CD8-positive, alpha-beta memory T cell (primary cell): Measurements from ENCODE around the gene CERKL. TPM values are rescaled to one million over a fixed set of nuclear protein-coding genes. Genes with fewer than 3 reads are reported as not detected.

Source experiments
- CTCF ChIA-PET: fragments of 350-600 bp; sonication (Branson Sonifier 250); formaldehyde crosslinking; loops from one replicate; lab custom pipeline; 2021; ENCODE audit warnings: antibody characterized with exemption; lab: Charles Lee
- POLR2A ChIA-PET: fragments of 350-600 bp; sonication (Branson Sonifier 250); formaldehyde crosslinking; loops from one replicate; lab custom pipeline; 2021; ENCODE audit warnings: antibody characterized with exemption; lab: Charles Lee
- DNase-seq, 5 donors: peaks; one replicate each; pipeline versions ENCODE4 v3.0.0 to v3.0.0-alpha.2; 2020 to 2022; ENCODE audit warnings: mixed read lengths in 1 of 5
- H3K27ac ChIP-seq: one replicate; pipeline ENCODE4 v1.7.0; 2013; ENCODE audit warnings: low read depth, mild to moderate bottlenecking, low read length, moderate library complexity
- H3K27me3 ChIP-seq: 2 replicates; pipeline ENCODE4 v1.7.0; 2013; ENCODE audit warnings: low read length, mild to moderate bottlenecking; ENCODE audit not compliant: insufficient read depth, poor library complexity, severe bottlenecking
- H3K36me3 ChIP-seq: 2 replicates; pipeline ENCODE4 v1.7.0; 2013; ENCODE audit warnings: mild to moderate bottlenecking, low read length, moderate library complexity; ENCODE audit not compliant: insufficient read depth
- H3K4me1 ChIP-seq: 2 replicates; pipeline ENCODE4 v1.7.0; 2013; ENCODE audit warnings: mild to moderate bottlenecking, low read length, moderate library complexity; ENCODE audit not compliant: insufficient read depth
- H3K4me3 ChIP-seq: 2 replicates; pipeline ENCODE4 v1.7.0; 2013; ENCODE audit warnings: mild to moderate bottlenecking, low read length
- H3K9me3 ChIP-seq: 2 replicates; pipeline ENCODE4 v1.7.0; 2013; ENCODE audit warnings: mild to moderate bottlenecking, low read length
- H3K27ac Mint-ChIP-seq, 8 donors: one replicate each; pipeline ENCODE4 v1.8.0; 2020 to 2021; ENCODE audit warnings: mixed read lengths in 8 of 8, mild to moderate bottlenecking in 6 of 8, inconsistent platforms in 3 of 8, moderate library complexity in 3 of 8
- H3K27me3 Mint-ChIP-seq, 2 donors: one replicate each; pipeline ENCODE4 v1.8.0; 2020 to 2021; ENCODE audit warnings: mixed read lengths in 2 of 2, mild to moderate bottlenecking in 1 of 2, moderate library complexity in 1 of 2
- H3K36me3 Mint-ChIP-seq, 3 donors: one replicate each; pipeline ENCODE4 v1.8.0; 2020 to 2021; ENCODE audit warnings: mixed read lengths in 3 of 3, inconsistent platforms in 1 of 3, mild to moderate bottlenecking in 1 of 3
- H3K4me1 Mint-ChIP-seq, 3 donors: one replicate each; pipeline ENCODE4 v1.8.0; 2020 to 2021; ENCODE audit warnings: mixed read lengths in 3 of 3, inconsistent platforms in 1 of 3, mild to moderate bottlenecking in 1 of 3
- H3K4me3 Mint-ChIP-seq, 7 donors: one replicate each; pipeline ENCODE4 v1.8.0; 2020 to 2021; ENCODE audit warnings: mixed read lengths in 7 of 7, mild to moderate bottlenecking in 6 of 7, moderate library complexity in 4 of 7, inconsistent platforms in 2 of 7
- H3K9me3 Mint-ChIP-seq, 5 donors: one replicate each; pipeline ENCODE4 v1.8.0; 2020 to 2022; ENCODE audit warnings: mixed read lengths in 5 of 5, mild to moderate bottlenecking in 3 of 5, moderate library complexity in 2 of 5, inconsistent platforms in 1 of 5
- polyA plus RNA-seq: library from polyadenylated mRNA; unstranded; fragments of 300-500 nt; fragmentation: Illumina TruSeq; gene quantifications from one replicate; pipeline ENCODE4 v1.2.3, GENCODE V29; 2021
- total RNA-seq, 2 experiments: library from RNA; stranded (reverse); gene quantifications; one replicate each; pipeline ENCODE4 v1.2.3, GENCODE V29; 2021

CERKL gene
- total and polyA plus RNA-seq, 3 experiments from 2014 or later, result 31.9 TPM; not detected in 2

DNA sequence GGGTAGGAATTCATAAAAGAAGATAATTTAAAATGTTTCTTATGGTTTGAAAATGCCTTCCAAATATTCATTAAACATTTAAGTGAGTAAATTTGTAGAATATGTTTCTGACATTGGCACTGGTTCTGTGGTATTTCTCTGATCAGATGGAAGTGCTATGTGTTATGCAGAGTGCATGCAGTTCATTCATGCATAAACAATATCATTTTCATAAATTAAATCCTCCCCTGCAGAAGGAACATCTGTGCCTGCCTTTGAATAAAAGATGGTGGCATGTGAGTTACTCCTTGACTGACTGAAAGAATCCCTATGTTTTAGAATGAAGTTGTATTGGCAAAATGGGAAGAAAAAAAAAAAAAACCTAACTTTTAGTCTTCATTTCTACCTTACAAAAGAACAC, 17.6 kb upstream of the CERKL start:
- no peaks in the 10 kb centered on the region for H3K9me3 ChIP-seq
- no peaks in the 10 kb centered on the region for H3K36me3 Mint-ChIP-seq
- H3K4me1 ChIP-seq, result no peaks in the 10 kb centered on the region
- POLR2A ChIA-PET, result no interaction called here
- H3K27ac ChIP-seq, result no peak overlapping the region
- no peak overlapping the region for H3K4me3 Mint-ChIP-seq
- H3K36me3 ChIP-seq, result no peaks in the 10 kb centered on the region
- peaks cover 0 to 12% (median 11%) of the 10 kb centered on the region in 5 donors for H3K9me3 Mint-ChIP-seq
- H3K27ac Mint-ChIP-seq, result no peak overlapping the region
- H3K27me3 Mint-ChIP-seq, result peaks cover 35 to 64% of the 10 kb centered on the region in 2 donors
- peaks cover 18% of the 10 kb centered on the region for H3K27me3 ChIP-seq
- no peak for DNase-seq
- H3K4me1 Mint-ChIP-seq, result peaks cover 4 to 11% (median 11%) of the 10 kb centered on the region in 3 donors
- no peak overlapping the region for H3K4me3 ChIP-seq
- CTCF ChIA-PET, result no interaction called here

DNA sequence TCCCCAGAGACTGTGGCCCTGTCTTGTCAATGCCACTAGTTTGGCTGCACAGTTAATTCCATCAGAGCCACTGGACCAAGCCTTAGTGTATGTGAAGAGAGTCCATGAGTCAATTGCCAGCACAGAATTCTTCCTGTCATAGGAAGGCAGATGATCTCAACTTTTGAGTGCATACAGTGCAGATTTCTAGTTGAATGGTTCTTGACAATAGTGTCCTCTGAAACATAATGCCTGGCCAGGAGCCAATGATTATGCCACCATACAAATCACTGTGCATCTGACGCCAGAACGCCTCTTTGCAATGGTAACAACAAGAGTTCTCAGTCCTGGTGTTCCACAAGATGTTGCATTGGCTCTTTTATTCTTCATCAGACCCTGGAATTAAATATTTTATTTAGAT, 16.3 kb upstream of the CERKL start:
- no peak overlapping the region for H3K4me3 ChIP-seq
- CTCF ChIA-PET, result no interaction called here
- Mint-ChIP-seq H3K4me1 (peaks cover 4 to 5% (median 4%) of the 10 kb centered on the region in 3 donors), H3K27me3 (peaks cover 28 to 66% of the 10 kb centered on the region in 2 donors), H3K36me3 (no peaks in the 10 kb centered on the region), H3K4me3 (no peak overlapping the region), H3K9me3 (peaks cover 0 to 7% (median 3%) of the 10 kb centered on the region in 5 donors), H3K27ac (no peak overlapping the region)
- no peaks in the 10 kb centered on the region for H3K9me3 ChIP-seq
- H3K4me1 ChIP-seq, result no peaks in the 10 kb centered on the region
- peaks cover 5% of the 10 kb centered on the region for H3K27me3 ChIP-seq
- POLR2A ChIA-PET, result no interaction called here
- no peak overlapping the region for H3K27ac ChIP-seq
- H3K36me3 ChIP-seq, result no peaks in the 10 kb centered on the region
- no peak for DNase-seq

DNA sequence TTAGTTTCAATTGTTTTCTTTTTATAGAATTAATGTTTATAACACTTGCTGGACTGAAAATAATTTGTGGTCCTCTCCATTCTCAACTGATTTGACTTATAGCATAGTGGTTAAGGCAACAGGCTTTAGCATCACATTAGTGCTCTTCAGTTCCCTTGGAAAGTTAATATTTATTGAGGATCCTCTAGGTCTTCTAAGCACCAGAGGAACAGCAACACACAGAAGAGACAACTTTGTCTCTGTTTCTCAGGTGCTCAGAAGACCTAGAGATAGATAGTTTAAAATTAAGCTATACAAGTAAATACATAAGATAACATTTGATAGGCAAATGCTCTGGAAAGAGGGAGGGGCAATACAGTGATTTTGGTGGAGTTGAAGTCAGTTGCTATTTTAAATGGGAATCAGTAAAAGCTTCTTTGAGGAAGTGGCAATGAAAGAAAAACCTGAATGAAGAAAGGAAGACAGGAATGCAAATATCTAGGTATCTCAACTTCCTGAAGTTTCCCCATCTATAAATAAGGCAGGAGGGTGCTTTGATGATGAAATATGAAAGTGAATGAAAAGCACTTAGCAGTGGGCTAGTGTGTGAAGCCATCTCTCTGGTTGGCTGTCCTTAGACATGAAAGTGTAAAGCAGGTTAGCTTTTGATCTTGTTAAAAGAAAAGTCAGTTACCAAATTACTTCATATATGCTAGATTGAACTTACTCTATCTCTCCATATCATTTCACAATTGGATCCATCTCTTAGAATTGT, 15.5 kb upstream of the CERKL start:
- Histone ChIP-seq H3K36me3 (no peaks in the 10 kb centered on the region), H3K4me1 (no peaks in the 10 kb centered on the region), H3K27me3 (peaks cover 3% of the 10 kb centered on the region), H3K4me3 (no peak overlapping the region), H3K27ac (no peak overlapping the region), H3K9me3 (no peaks in the 10 kb centered on the region)
- H3K4me3 Mint-ChIP-seq, result no peak overlapping the region
- no peak overlapping the region for H3K27ac Mint-ChIP-seq
- peaks cover 0 to 2% (median 0%) of the 10 kb centered on the region in 5 donors for H3K9me3 Mint-ChIP-seq
- H3K4me1 Mint-ChIP-seq, result no peaks in the 10 kb centered on the region
- no peak for DNase-seq
- H3K27me3 Mint-ChIP-seq, result peaks cover 21 to 64% of the 10 kb centered on the region in 2 donors
- no peaks in the 10 kb centered on the region for H3K36me3 Mint-ChIP-seq
- CTCF ChIA-PET, result no interaction called here
- POLR2A ChIA-PET, result no interaction called here

DNA sequence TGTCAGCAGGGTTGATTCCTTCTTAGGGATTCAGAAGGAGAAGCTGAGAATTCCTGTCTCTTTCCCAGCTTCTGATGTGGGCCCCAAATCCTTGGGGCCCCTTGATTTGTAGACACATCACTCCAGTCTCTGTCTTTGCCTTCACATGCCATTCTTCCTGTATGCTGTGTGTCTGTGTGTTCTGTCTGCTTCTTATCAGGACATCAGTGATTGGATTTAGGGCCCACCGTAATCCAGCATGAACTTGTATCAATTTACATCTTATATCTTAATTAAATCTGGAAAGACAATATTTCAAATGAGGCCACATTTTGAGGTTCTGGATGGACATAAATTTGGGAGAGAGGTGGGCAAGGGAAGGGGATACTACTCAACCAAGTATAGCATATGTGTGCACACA, 13.7 kb upstream of the CERKL start:
- Histone ChIP-seq H3K27me3 (peaks cover 4% of the 10 kb centered on the region), H3K36me3 (no peaks in the 10 kb centered on the region), H3K9me3 (no peaks in the 10 kb centered on the region), H3K27ac (no peak overlapping the region), H3K4me1 (no peaks in the 10 kb centered on the region), H3K4me3 (no peak overlapping the region)
- H3K27me3 Mint-ChIP-seq, result peaks cover 20 to 62% of the 10 kb centered on the region in 2 donors
- H3K4me3 Mint-ChIP-seq, result no peak overlapping the region
- peaks cover 4 to 11% (median 8%) of the 10 kb centered on the region in 5 donors for H3K9me3 Mint-ChIP-seq
- ChIA-PET POLR2A (no interaction called here), CTCF (no interaction called here)
- no peak for DNase-seq
- no peak overlapping the region for H3K27ac Mint-ChIP-seq
- H3K4me1 Mint-ChIP-seq, result no peaks in the 10 kb centered on the region
- H3K36me3 Mint-ChIP-seq, result no peaks in the 10 kb centered on the region

DNA sequence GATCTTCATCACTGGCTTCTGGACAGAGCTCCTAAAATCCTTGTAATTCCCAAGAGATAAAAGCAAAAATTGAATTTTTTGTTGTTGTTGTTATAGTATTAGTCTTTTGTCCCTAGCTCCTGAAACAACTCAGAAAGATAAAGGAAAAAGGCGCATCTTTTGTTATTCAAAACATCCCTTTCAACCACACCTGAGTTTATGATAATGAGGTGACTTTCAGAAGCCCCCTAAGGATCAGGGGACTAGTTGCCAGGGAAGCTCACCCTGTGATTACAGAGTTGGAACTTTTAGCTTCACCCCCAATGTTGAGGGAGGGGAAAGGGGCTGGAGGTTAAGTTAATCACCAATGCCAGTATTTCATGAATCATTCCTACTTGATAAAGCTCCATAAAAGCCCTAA, 10.3 kb upstream of the CERKL start:
- H3K36me3 Mint-ChIP-seq, result no peaks in the 10 kb centered on the region
- H3K27me3 Mint-ChIP-seq, result peaks cover 12 to 41% of the 10 kb centered on the region in 2 donors
- ChIA-PET POLR2A (no interaction called here), CTCF (no interaction called here)
- H3K4me3 ChIP-seq, result no peak overlapping the region
- H3K27ac ChIP-seq, result no peak overlapping the region
- H3K9me3 Mint-ChIP-seq, result peaks cover 6 to 14% (median 11%) of the 10 kb centered on the region in 5 donors
- DNase-seq, result no peak
- H3K36me3 ChIP-seq, result no peaks in the 10 kb centered on the region
- H3K27me3 ChIP-seq, result peaks cover 4% of the 10 kb centered on the region
- H3K4me1 Mint-ChIP-seq, result no peaks in the 10 kb centered on the region
- H3K27ac Mint-ChIP-seq, result no peak overlapping the region
- H3K4me1 ChIP-seq, result no peaks in the 10 kb centered on the region
- H3K9me3 ChIP-seq, result no peaks in the 10 kb centered on the region
- H3K4me3 Mint-ChIP-seq, result no peak overlapping the region

DNA sequence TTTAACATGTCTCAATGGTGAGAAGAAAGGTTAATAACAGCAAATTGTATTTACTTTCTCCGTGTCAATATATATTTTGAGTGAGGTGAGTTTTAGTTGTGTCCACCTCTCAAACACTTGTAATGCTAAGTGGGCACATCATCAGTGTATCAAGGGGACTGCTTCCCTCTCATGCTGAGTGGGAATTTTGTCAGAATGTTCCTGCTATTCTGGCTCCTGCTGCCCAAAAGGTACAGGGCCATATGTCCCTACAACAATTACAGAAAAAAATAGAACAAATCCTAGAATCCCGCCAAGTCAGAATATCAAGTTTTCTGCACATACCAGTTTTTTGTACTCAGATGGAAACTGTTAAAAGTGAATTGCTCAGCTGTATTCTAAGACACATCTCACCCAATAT, 5.4 kb upstream of the CERKL start:
- CTCF ChIA-PET, result no interaction called here
- no peak overlapping the region for H3K27ac Mint-ChIP-seq
- POLR2A ChIA-PET, result no interaction called here

DNA sequence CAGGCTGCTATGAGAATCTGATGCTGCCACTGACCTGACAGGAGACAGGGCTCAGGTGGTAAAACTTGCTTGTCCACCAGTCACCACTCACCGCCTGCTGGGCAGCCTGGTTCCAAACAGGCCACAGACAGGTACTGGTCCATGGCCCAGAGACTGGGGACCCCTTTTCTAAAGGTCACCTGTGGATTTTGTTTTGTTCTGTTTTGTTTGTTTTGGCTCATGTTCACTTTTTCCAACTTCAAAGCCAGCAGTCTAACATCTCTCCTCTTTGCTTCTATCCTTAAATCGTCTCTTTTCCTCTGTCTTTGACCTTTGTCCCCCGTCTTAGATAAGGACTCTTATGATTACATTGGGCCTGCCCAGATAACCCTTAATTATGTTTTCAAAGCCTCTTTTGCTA, 3.3 kb upstream of the CERKL start:
- ChIA-PET POLR2A (no interaction called here), CTCF (no interaction called here)
- no peaks in the 10 kb centered on the region for H3K9me3 Mint-ChIP-seq

More for the DNA sequence above, 5.4 kb upstream of the CERKL start:
- Histone ChIP-seq H3K4me3 (no peak overlapping the region), H3K9me3 (no peaks in the 10 kb centered on the region), H3K36me3 (no peaks in the 10 kb centered on the region), H3K27ac (no peak overlapping the region), H3K4me1 (no peaks in the 10 kb centered on the region), H3K27me3 (no peaks in the 10 kb centered on the region)
- H3K36me3 Mint-ChIP-seq, result no peaks in the 10 kb centered on the region
- peaks cover 29 to 42% of the 10 kb centered on the region in 2 donors for H3K27me3 Mint-ChIP-seq
- H3K4me3 Mint-ChIP-seq, result no peak overlapping the region
- H3K9me3 Mint-ChIP-seq, result peaks cover 6 to 14% (median 11%) of the 10 kb centered on the region in 5 donors
- DNase-seq, result no peak
- H3K4me1 Mint-ChIP-seq, result peaks cover under 1 to 3% (median under 1%) of the 10 kb centered on the region in 3 donors

DNA sequence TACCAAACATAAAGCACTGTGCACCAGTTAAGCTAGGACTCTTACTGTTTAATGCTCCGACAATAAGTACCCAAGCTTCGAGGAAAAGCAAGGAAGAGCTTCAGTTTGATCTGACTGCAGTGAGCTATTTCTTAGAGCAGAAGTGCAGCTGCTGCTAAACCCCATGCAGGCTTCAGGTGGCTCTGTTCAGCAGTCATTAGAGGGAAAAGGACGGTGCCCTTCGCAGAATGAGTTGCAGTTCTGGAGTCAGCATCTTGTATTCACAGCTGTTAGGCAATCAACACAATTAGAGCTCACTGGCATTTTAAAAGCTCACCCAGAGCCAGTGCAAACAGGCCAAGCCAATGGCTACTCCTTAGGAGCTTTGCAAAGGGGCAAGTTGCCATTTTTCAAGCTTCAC, 1.5 kb upstream of the CERKL start:
- POLR2A ChIA-PET, result no interaction called here

More for the DNA sequence above, 3.3 kb upstream of the CERKL start:
- peaks cover 3% of the 10 kb centered on the region for H3K4me1 ChIP-seq
- Mint-ChIP-seq H3K4me3 (no peak overlapping the region), H3K27ac (no peak overlapping the region), H3K36me3 (no peaks in the 10 kb centered on the region), H3K4me1 (peaks cover 7 to 12% (median 12%) of the 10 kb centered on the region in 3 donors), H3K27me3 (peaks cover 32 to 49% of the 10 kb centered on the region in 2 donors)
- peaks cover 7% of the 10 kb centered on the region for H3K27me3 ChIP-seq
- no peak overlapping the region for H3K27ac ChIP-seq
- no peak for DNase-seq
- H3K4me3 ChIP-seq, result no peak overlapping the region
- H3K36me3 ChIP-seq, result no peaks in the 10 kb centered on the region
- no peaks in the 10 kb centered on the region for H3K9me3 ChIP-seq

More for the DNA sequence above, 1.5 kb upstream of the CERKL start:
- CTCF ChIA-PET, result no interaction called here
- Histone ChIP-seq H3K4me1 (peaks cover 3% of the 10 kb centered on the region), H3K36me3 (no peaks in the 10 kb centered on the region), H3K27me3 (peaks cover 7% of the 10 kb centered on the region), H3K4me3 (no peak overlapping the region), H3K27ac (no peak overlapping the region), H3K9me3 (no peaks in the 10 kb centered on the region)
- no peak overlapping the region for H3K27ac Mint-ChIP-seq
- no peak for DNase-seq
- H3K4me1 Mint-ChIP-seq, result peaks cover 7 to 12% (median 12%) of the 10 kb centered on the region in 3 donors
- H3K4me3 Mint-ChIP-seq, result no peak overlapping the region
- peaks cover 39 to 60% of the 10 kb centered on the region in 2 donors for H3K27me3 Mint-ChIP-seq
- H3K9me3 Mint-ChIP-seq, result no peaks in the 10 kb centered on the region
- no peaks in the 10 kb centered on the region for H3K36me3 Mint-ChIP-seq
